Measurements from ENCODE around the gene TSPAN2. TPM values are rescaled to one million over a fixed set of nuclear protein-coding genes. Genes with fewer than 3 reads are reported as not detected.

Gene TSPAN2
- total and polyA plus RNA-seq, 2 of the 4 experiments (the other 2 are of a cell fraction) = 0.18 to 0.60 TPM

GRCh38 chr1:115036814-115037507 is 52.3 kb downstream of the TSPAN2 start:
- Histone ChIP-seq H4K5ac (ENCODE audit: low read depth, low read length) (no peak overlapping the region), H3K18ac (ENCODE audit: low read depth, low read length) (no peak overlapping the region), H3K56ac (ENCODE audit: extremely low read depth, insufficient read depth, low read length) (no peak overlapping the region), H2AFZ (replicated peaks; ENCODE audit: low read length, poor library complexity) (no peak overlapping the region), H3K4me1 (ENCODE audit: control insufficient read depth, insufficient read depth, low read length) (peaks cover 1% of the 10 kb centered on the region; the same call in 1 of the 2 replicates), H4K20me1 (ENCODE audit: insufficient read depth, low read length) (no peaks in the 10 kb centered on the region), H2AK5ac (ENCODE audit: low read depth, low read length) (no peak overlapping the region), H3K27me3 (ENCODE audit: control insufficient read depth, insufficient read depth, low read length) (peaks cover 4% of the 10 kb centered on the region), H3K4me3 (ENCODE audit: insufficient read depth, low read depth, low read length) (no peak overlapping the region), H3K79me1 (ENCODE audit: low read depth in 1 of 2, low read length in 2 of 2) (no peaks in the 10 kb centered on the region), H3K4me2 (ENCODE audit: low read depth, low read length) (no peak overlapping the region), H2BK20ac (ENCODE audit: low read depth, low read length) (no peak overlapping the region), H2BK120ac (ENCODE audit: low read depth, low read length) (no peak overlapping the region), H3K27ac (ENCODE audit: insufficient read depth, low read length) (no peak overlapping the region), H2BK5ac (ENCODE audit: low read depth, low read length, poor library complexity, severe bottlenecking) (no peak overlapping the region), H2BK15ac (ENCODE audit: low read depth, low read length) (no peak overlapping the region), H3K23ac (ENCODE audit: low read depth, low read length) (no peak overlapping the region), H3K4ac (ENCODE audit: low read depth, low read length) (no peak overlapping the region), H2AK9ac (replicated peaks; ENCODE audit: low read depth, low read length, poor library complexity) (no peak overlapping the region), H3K36me3 (ENCODE audit: control insufficient read depth, insufficient read depth, low read length) (no peaks in the 10 kb centered on the region), H3K9ac (ENCODE audit: low read depth, low read length) (no peak overlapping the region), H4K91ac (ENCODE audit: insufficient read depth, low read depth, low read length) (no peak overlapping the region), H3K9me1 (ENCODE audit: insufficient read depth, low read length) (no peaks in the 10 kb centered on the region), H3K9me3 (ENCODE audit: control insufficient read depth, insufficient read depth, low read length) (no peaks in the 10 kb centered on the region), H4K8ac (ENCODE audit: low read depth in 2 of 2, low read length in 2 of 2) (no peak overlapping the region), H3K14ac (replicated peaks; ENCODE audit: low read depth, low read length) (no peak overlapping the region)
- ATAC-seq (ENCODE audit: low read depth) (no peak; the same call in 1 of the 2 replicates), DNase-seq (no peak)
- dilution Hi-C loops (cut with HindIII; ENCODE audit: low sequenced_read_pairs, unreplicated experiment) = no loop called here
- WGBS, 2 experiments (ENCODE audit: extremely low coverage in 2 of 2, insufficient read length in 1 of 2) = 43% methylated on average over 1 of the region's 4 CpGs; no CpG with 5 or more reads in 1 of the 2 experiments
- ChIA-PET CTCF (interaction anchor here (1.4 kb wide), 1 partner anchor 16 kb away, joined by 3 read pairs; no protein-coding TSS in a partner anchor), POLR2A (ENCODE audit: unreplicated experiment) (no interaction called here)
- BruUV-seq (replicated peaks) = no TSS peak
- TF ChIP-seq MAZ (IDR thresholded peaks at IDR 0.05; ENCODE audit: borderline replicate concordance, low read depth, low read length) (no peak), ELK1 (IDR thresholded peaks at IDR 0.05; ENCODE audit: borderline replicate concordance, low read depth, low read length) (no peak), POLR2A (IDR thresholded peaks at IDR 0.05; ENCODE audit: low read depth, low read length) (no peak), CEBPB (IDR thresholded peaks at IDR 0.05; ENCODE audit: low read depth, low read length) (no peak), SMC3 (IDR thresholded peaks at IDR 0.05; ENCODE audit: low read depth, low read length) (no peak), RCOR1 (IDR thresholded peaks at IDR 0.05; ENCODE audit: insufficient replicate concordance, low read length) (no peak), FOS (IDR thresholded peaks at IDR 0.05; ENCODE audit: low read depth, low read length) (no peak), CTCF (conservative IDR thresholded peaks at IDR 0.05; ENCODE audit: low read depth, low read length) (no peak), NFE2L2 (IDR thresholded peaks at IDR 0.05; ENCODE audit: low read depth, low read length) (no peak), MXI1 (IDR thresholded peaks at IDR 0.05; ENCODE audit: borderline replicate concordance, low read depth, low read length) (no peak), CHD1 (IDR thresholded peaks at IDR 0.05; ENCODE audit: low read depth, low read length) (no peak), USF2 (IDR thresholded peaks at IDR 0.05; ENCODE audit: low read depth, low read length) (no peak), RAD21 (IDR thresholded peaks at IDR 0.05; ENCODE audit: low read length) (no peak)
- intact Hi-C loops (cut with micrococcal nuclease) = no loop called here
- in situ Hi-C loops (cut with MboI; ENCODE audit: low sequenced_read_pairs) = no loop called here

Data from IMR-90 (cell line).